Inflammatory macrophage treated with lipopolysaccharide for 1 hour (primary cell): ENCODE measurements around the gene TCL1A.
"Not testable (repeated sequence)": the region's sequence is repeated elsewhere in the genome, so short reads cannot be mapped to it uniquely, and the experiment has no call there.

Experiments
- DNase-seq, 2 donors: peaks; one replicate each; pipeline ENCODE4 v3.0.0-alpha.2; 2020 to 2022

Gene TCL1A

GRCh38 chr14:95713596-95714371 is at the start of gene TCL1A:
TCL1A (minus strand) TSS chr14:95714125; CDS start chr14:95714066, 59 bp downstream.
- DNase-seq: no peak

GRCh38 chr14:95763032-95763431 is 49.1 kb upstream of the TCL1A start:
- DNase-seq: not testable (repeated sequence)

GRCh38 chr14:95761436-95761835 is 47.5 kb upstream of the TCL1A start:
- no peak for DNase-seq

GRCh38 chr14:95760596-95760995 is 46.7 kb upstream of the TCL1A start:
- no peak for DNase-seq

GRCh38 chr14:95759941-95760340 is 46.0 kb upstream of the TCL1A start:
- DNase-seq: no peak

GRCh38 chr14:95758331-95758730 is 44.4 kb upstream of the TCL1A start:
- DNase-seq: no peak

GRCh38 chr14:95756751-95757150 is 42.8 kb upstream of the TCL1A start:
- DNase-seq: no peak

- DNase-seq: no peak
These were observed 42.2 kb upstream of the TCL1A start for GRCh38 chr14:95756127-95756526.

GRCh38 chr14:95741781-95742180 is 27.9 kb upstream of the TCL1A start:
- DNase-seq: no peak

- no peak for DNase-seq
These were observed 27.1 kb upstream of the TCL1A start for GRCh38 chr14:95741038-95741490.

- DNase-seq: no peak
These were observed 25.4 kb upstream of the TCL1A start for GRCh38 chr14:95739356-95739755.

- no peak for DNase-seq
These were observed 19.3 kb upstream of the TCL1A start for GRCh38 chr14:95733212-95733611.

GRCh38 chr14:95730126-95730525 is 16.2 kb upstream of the TCL1A start:
- DNase-seq: no peak

- not testable (repeated sequence) for DNase-seq
These were observed 15.6 kb upstream of the TCL1A start for GRCh38 chr14:95729402-95730028.

- DNase-seq: no peak
These were observed 13.3 kb upstream of the TCL1A start for GRCh38 chr14:95727056-95727700.

- no peak for DNase-seq
These were observed 11.9 kb upstream of the TCL1A start for GRCh38 chr14:95725685-95726336.

GRCh38 chr14:95722525-95723190 is 8.7 kb upstream of the TCL1A start:
- no peak for DNase-seq

GRCh38 chr14:95712398-95712797 is 1.5 kb downstream of the TCL1A start:
- DNase-seq: no peak

- no peak for DNase-seq
These were observed 2.3 kb downstream of the TCL1A start for GRCh38 chr14:95711476-95712176.

- no peak for DNase-seq
These were observed 3.8 kb downstream of the TCL1A start for GRCh38 chr14:95710106-95710505.

GRCh38 chr14:95707327-95707726 is 6.6 kb downstream of the TCL1A start:
- no peak for DNase-seq

GRCh38 chr14:95705518-95705917 is 8.4 kb downstream of the TCL1A start:
- no peak for DNase-seq
